Stomach smooth muscle (tissue), 2 donors: ENCODE data around the gene TFCP2L1.

Experiments used
- H3K27ac ChIP-seq: one replicate; pipeline ENCODE4 v1.7.0; 2013; ENCODE audit warnings: mild to moderate bottlenecking, low read length, inconsistent platforms
- H3K27me3 ChIP-seq, 2 donors: one replicate each; pipeline ENCODE4 v1.7.0; 2013; ENCODE audit warnings: low read length in 2 of 2; ENCODE audit not compliant: insufficient read depth in 2 of 2, control insufficient read depth in 1 of 2
- H3K36me3 ChIP-seq, 2 donors: one replicate each; pipeline ENCODE4 v1.7.0; 2013; ENCODE audit warnings: low read length in 2 of 2; ENCODE audit not compliant: control insufficient read depth in 2 of 2, insufficient read depth in 2 of 2
- H3K4me1 ChIP-seq: one replicate; pipeline ENCODE4 v1.7.0; 2013; ENCODE audit warnings: low read length; ENCODE audit not compliant: control insufficient read depth, insufficient read depth
- H3K4me3 ChIP-seq, 2 donors: one replicate each; pipeline ENCODE4 v1.7.0; 2013; ENCODE audit warnings: low read length in 2 of 2
- H3K9ac ChIP-seq, 2 donors: one replicate each; pipeline ENCODE4 v1.7.0; 2013; ENCODE audit warnings: low read length in 2 of 2, mild to moderate bottlenecking in 1 of 2
- H3K9me3 ChIP-seq, 2 donors: one replicate each; pipeline ENCODE4 v1.7.0; 2013; ENCODE audit warnings: low read length in 2 of 2; ENCODE audit not compliant: control insufficient read depth in 2 of 2
- donor health status: healthy.
- donor health status: Pancreatic carcinoma.

TFCP2L1 gene

DNA sequence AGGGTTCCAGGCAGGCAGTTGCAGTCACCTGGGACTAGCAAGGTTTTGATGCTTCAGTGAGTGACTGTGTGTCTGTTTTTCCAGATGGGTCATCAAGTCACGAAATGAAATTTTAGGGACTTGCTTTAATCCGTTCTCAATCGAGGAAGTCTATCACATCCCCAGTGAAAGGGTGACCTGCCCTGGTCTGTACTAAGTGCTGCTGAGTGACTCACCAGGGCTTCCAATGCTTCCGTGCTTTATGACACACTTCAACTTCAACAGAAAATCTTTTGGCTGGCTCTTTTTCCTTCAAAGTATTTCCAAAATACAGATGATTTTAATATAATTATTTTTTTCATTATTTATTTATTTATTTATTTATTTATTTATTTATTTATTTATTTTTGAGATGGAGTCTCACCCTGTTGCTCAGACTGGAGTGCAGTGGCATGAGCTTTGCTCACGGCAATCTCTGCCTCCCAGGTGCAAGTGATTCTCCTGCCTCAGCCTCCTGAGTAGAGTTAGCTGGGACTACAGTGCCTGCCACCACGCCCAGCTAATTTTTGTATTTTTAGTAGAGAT is 18.4 kb downstream of the TFCP2L1 start:
- Histone ChIP-seq H3K27ac (no peak overlapping the region), H3K9ac (no peak overlapping the region), H3K27me3 (no peaks in the 10 kb centered on the region), H3K9me3 (no peaks in the 10 kb centered on the region), H3K36me3 (no peaks in the 10 kb centered on the region), H3K4me3 (no peak overlapping the region), H3K4me1 (no peaks in the 10 kb centered on the region)

DNA sequence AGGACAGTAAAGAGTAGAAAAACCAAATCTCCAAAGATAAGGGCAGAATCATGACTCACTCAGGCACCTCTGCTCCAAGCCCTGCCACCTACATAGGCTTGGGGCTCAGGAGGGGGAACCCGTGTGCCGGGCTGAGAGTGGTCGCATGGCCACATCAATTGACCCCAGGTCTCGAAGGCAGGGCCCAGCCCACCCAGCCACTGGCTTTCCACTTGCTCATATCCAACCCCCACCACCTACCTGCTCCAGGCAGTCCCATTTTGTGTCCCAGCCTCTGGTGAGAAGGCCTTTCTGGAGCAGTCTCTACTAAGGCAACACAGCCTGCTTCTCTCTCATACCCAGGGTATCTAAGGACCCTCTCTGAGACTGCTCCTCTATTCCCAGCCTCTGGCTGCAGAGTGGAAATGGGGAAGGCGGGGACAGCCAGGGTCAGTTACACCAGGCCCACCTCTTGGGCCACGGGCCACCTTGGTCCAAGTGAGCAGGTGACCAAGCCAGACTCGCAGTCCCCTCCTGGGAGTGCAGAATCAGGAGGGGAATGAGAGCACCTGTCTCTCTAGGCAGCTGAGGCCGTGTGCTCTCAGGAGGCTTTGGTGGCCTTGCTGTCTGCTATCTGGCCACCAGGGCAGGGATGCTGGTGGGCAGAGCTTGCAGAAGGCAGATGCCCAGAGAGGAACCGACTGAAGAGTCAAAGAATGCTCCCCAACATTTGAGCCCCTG is 20.8 kb downstream of the TFCP2L1 start:
- Histone ChIP-seq H3K36me3 (no peaks in the 10 kb centered on the region), H3K9me3 (no peaks in the 10 kb centered on the region), H3K9ac (no peak overlapping the region), H3K27ac (no peak overlapping the region), H3K27me3 (no peaks in the 10 kb centered on the region), H3K4me1 (no peaks in the 10 kb centered on the region), H3K4me3 (no peak overlapping the region)

DNA sequence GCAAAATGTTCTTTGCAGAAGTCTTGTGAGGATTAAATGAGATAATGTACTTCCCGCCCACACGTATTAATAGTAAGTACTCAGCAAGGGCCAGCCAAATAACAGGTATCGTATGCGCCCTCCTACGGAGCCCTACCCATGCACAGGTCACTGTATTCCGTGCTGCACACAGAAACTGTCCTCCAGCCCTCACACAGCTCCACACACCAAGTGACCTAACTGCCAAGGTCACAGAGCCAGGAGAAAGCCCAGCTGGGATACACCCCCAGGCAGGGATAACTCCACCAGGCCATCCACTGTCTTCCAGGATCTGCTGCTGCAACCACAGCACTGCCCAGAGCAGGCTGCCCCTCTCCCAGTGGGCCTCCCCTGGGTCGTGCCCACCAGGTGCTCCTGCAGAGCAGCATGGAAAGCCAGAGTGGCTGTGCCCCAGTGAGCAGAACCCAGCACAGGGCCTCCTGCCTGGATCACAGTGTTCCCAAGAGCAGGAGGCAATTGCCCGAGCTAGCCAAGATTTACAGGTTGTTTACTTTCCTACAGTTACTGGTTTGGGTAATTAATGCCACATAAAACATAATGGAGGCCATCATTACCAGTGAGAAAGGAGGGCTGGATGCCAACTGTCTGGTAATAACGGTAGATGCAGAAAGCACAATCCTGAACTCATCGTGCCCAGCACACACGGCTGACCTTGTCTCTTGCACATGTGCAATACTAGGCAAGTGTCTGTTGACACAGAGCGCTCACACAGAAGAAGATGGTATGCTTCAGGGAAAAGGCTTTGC is 24.4 kb downstream of the TFCP2L1 start:
- Histone ChIP-seq H3K36me3 (no peaks in the 10 kb centered on the region), H3K4me1 (no peaks in the 10 kb centered on the region), H3K4me3 (no peak overlapping the region), H3K27ac (no peak overlapping the region), H3K9me3 (no peaks in the 10 kb centered on the region), H3K27me3 (no peaks in the 10 kb centered on the region), H3K9ac (no peak overlapping the region)

DNA sequence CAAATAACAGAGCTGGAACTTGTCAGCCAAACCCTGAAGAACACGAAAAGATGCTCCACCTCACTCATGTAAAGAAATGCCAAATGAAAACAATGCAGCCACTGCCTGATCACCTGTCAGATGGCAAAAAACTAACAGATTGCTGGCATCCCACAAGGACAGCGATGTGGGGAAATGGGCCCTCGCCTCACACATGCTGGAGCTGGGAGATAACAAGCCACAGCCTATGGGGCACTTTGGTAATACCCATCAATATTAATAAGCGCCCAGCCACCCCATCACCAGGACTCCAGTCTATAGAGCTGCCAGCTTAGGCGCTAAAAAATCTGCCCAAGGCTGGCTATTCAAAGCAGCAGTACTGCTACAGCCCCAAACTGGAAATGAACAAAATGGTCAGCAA is 27.0 kb downstream of the TFCP2L1 start:
- no peaks in the 10 kb centered on the region for H3K4me1 ChIP-seq
- H3K27me3 ChIP-seq: peaks cover 0 to 3% of the 10 kb centered on the region in 2 donors
- no peak overlapping the region for H3K9ac ChIP-seq
- no peak overlapping the region for H3K4me3 ChIP-seq
- no peak overlapping the region for H3K27ac ChIP-seq
- H3K36me3 ChIP-seq: no peaks in the 10 kb centered on the region
- H3K9me3 ChIP-seq: no peaks in the 10 kb centered on the region

DNA sequence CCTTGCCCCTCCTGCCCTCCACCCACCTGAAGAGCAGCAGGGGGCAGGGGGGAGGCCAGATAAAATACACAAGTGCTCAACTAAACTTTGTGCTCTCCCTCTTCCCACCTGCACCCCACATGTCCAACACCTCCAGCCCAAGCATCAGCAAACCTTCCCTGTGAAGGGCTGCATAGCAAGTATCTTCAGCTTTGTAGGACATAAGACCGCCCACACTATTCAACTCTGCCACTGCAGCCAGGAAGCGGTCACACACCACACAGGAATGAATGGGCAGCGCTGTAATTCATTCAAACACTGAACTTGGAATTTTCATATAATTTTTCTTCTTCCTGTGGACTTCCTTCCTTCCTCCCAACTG is 27.5 kb downstream of the TFCP2L1 start:
- Histone ChIP-seq H3K4me1 (no peaks in the 10 kb centered on the region), H3K9ac (no peak overlapping the region), H3K9me3 (no peaks in the 10 kb centered on the region), H3K36me3 (no peaks in the 10 kb centered on the region), H3K27ac (no peak overlapping the region), H3K4me3 (no peak overlapping the region), H3K27me3 (peaks cover 0 to 3% of the 10 kb centered on the region in 2 donors)

DNA sequence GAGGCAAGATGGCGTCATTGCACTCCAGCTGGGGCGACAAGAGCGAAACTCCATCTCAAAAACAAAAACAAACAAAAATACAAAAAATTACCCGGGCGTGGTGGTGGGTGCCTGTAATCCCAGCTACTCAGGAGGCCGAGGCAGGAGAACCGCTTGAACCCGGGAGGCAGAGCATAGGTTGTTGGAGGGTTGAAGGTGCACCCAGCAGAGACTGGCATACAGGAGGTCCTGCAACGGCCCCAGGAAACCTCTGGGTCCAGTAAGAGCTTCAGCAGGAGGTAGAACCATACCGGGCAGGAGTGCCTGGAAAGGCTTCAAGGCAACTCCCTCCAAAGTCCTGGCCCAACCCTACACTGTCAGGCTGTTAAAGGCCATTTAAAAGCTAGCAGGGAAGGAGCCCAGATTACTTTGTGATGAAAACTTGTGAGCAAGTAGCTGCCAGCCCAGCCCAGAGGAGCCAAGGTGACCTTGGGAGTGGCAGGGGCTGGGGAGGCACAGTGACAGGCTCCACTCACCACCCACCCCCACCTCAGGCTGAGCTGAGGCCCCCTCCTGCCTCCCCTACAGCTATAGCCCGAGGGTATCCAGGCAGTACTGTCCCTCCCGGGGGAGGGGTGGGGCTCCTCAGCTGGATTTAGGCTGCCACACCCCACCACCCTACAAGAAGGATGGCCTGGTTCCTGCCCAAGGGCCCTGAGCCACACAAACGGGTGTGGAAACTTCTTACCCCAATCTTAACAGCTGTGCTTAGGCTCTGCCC is 28.1 kb downstream of the TFCP2L1 start:
- H3K36me3 ChIP-seq: no peaks in the 10 kb centered on the region
- H3K27me3 ChIP-seq: peaks cover 0 to 3% of the 10 kb centered on the region in 2 donors
- H3K27ac ChIP-seq: no peak overlapping the region
- H3K4me1 ChIP-seq: no peaks in the 10 kb centered on the region
- H3K9ac ChIP-seq: no peak overlapping the region
- no peaks in the 10 kb centered on the region for H3K9me3 ChIP-seq
- H3K4me3 ChIP-seq: no peak overlapping the region

DNA sequence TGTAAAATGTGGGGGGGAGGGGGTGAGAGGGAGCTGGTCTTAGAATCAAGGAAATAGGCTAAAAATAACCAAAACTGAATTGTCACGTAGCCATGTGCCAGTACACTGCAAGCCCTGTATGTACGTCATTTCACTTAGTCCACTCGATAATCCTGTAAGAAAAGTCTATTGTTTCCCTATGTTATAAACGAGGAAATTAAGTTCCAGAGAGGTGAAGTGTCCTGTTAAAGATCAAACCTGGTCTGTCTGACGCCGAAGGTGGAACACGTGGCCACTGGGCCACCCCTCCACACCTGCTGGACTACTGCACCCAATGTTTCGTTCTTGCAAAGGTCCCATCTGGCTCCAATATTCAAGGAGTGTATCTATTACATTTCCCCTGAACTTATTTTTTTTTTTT is 29.6 kb downstream of the TFCP2L1 start:
- no peaks in the 10 kb centered on the region for H3K36me3 ChIP-seq
- H3K9me3 ChIP-seq: no peaks in the 10 kb centered on the region
- H3K4me1 ChIP-seq: no peaks in the 10 kb centered on the region
- H3K27ac ChIP-seq: no peak overlapping the region
- peaks cover 0 to 3% of the 10 kb centered on the region in 2 donors for H3K27me3 ChIP-seq
- H3K4me3 ChIP-seq: no peak overlapping the region
- no peak overlapping the region for H3K9ac ChIP-seq

DNA sequence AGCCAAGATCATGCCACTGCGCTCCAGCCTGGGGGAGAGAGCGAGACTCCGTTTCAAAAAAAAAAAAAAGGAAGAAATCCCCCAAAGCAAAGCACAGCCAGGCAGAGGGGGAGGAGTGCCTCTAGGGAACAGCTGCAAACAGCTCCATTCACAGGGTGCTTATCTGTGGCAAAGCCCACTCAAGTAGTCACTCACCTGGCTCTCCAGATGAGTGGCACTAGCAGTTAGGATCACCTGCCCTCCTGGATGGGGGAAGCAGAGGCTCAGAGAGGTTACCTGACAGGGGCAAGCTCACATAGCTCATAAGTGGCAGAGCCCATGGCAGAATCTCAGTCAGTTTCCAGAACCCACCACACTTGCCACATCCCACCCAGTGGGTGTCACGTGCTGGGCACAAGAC is 30.3 kb downstream of the TFCP2L1 start:
- H3K36me3 ChIP-seq: no peaks in the 10 kb centered on the region
- H3K9me3 ChIP-seq: no peaks in the 10 kb centered on the region
- no peak overlapping the region for H3K9ac ChIP-seq
- no peak overlapping the region for H3K27ac ChIP-seq
- H3K4me1 ChIP-seq: no peaks in the 10 kb centered on the region
- H3K4me3 ChIP-seq: no peak overlapping the region
- peaks cover 0 to 3% of the 10 kb centered on the region in 2 donors for H3K27me3 ChIP-seq

DNA sequence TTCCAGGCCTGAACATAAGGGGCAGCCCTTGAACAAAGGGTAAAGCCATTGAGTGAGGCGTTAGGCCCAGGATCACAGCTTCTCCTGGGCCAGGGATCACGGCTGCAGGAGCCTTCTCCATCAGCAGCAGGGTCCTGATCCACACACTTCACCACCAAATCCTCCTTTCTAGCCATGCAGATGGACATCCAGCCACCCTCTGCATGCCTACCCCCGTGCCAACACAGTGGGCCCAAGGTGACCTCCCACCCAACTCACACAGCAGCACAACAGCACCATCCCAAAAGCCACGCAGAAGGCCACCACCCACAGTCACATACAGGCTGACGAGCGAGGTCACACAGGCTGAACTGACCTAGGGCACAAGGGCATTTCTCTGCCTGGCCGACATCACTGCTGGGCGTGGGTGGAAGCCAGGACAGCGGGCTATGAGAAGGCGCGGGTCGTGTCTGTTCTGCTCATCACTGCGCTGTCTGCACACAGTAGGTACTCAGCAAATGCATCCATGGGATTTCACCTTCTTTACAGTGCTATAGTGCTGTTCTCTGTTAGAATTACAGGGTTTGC is 31.2 kb downstream of the TFCP2L1 start:
- Histone ChIP-seq H3K36me3 (no peaks in the 10 kb centered on the region), H3K9ac (no peak overlapping the region), H3K4me1 (no peaks in the 10 kb centered on the region), H3K27ac (no peak overlapping the region), H3K9me3 (no peaks in the 10 kb centered on the region), H3K4me3 (no peak overlapping the region), H3K27me3 (peaks cover 0 to 3% of the 10 kb centered on the region in 2 donors)

DNA sequence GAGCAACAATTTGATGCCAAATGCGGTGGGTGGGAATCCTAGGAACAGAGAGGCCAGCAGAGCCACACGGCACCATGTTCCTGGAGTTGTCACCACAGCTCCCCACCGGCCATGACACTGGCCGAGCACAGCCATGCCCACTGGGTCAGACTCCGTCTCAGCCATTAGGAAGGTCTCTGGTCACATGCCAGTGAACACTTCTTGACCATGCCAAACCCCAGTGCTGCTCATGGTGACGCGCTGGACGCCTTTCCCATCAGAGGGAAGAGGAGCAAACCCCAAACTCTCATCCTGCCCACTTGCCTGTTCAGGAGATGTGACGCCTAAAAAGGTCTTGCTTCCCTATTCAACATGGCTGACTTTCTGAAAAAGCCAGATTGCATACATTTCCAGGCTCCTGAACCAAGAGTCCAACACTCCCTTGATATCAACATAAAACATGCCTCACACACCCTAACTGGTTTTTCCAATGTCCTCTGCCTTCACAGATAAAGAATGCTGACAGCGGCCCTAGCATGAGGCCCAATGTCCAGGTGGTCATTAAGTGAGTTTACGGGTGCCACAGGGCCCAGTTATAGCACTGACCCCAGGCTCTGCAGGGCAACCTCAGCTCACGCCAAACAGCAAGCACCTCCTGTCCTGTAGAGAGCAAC is 31.9 kb downstream of the TFCP2L1 start:
- no peaks in the 10 kb centered on the region for H3K4me1 ChIP-seq
- H3K27me3 ChIP-seq: peaks cover 0 to 3% of the 10 kb centered on the region in 2 donors
- no peaks in the 10 kb centered on the region for H3K9me3 ChIP-seq
- H3K9ac ChIP-seq: no peak overlapping the region
- no peak overlapping the region for H3K4me3 ChIP-seq
- no peak overlapping the region for H3K27ac ChIP-seq
- no peaks in the 10 kb centered on the region for H3K36me3 ChIP-seq
